Esophagus muscularis mucosa (tissue), 4 donors: Measurements from ENCODE around the gene SARNP. TPM values are rescaled to one million over a fixed set of nuclear protein-coding genes. Genes with fewer than 3 reads are reported as not detected.

ENCODE experiments used
- DNase-seq: peaks from one replicate; pipeline ENCODE4 v3.0.0-alpha.2; 2017; ENCODE audit errors: extremely low spot score
- H3K27ac ChIP-seq, 4 donors: fragments of 200-600 bp; sonication (generic); replicated peaks in 1 of 4; 1 replicate in 3 of 4; 2 replicates in 1 of 4; pipeline ENCODE4 v1.5.1; 2016 to 2019; ENCODE audit warnings: mild to moderate bottlenecking in 1 of 4
- H3K27me3 ChIP-seq, 4 donors: fragments of 200-600 bp; sonication (generic); one replicate each; pipeline versions ENCODE4 v1.5.1 to v1.6.0; 2016 to 2019
- H3K36me3 ChIP-seq, 4 donors: fragments of 200-600 bp; sonication (generic); one replicate each; pipeline ENCODE4 v1.5.1; 2016 to 2019
- H3K4me1 ChIP-seq, 4 donors: fragments of 200-600 bp; sonication (generic); one replicate each; pipeline ENCODE4 v1.5.1; 2016 to 2019
- H3K4me3 ChIP-seq, 4 donors: fragments of 200-600 bp; sonication (generic); 1 replicate in 2 of 4; 2 replicates in 2 of 4; pipeline ENCODE4 v1.5.1; 2016 to 2019; ENCODE audit warnings: mild to moderate bottlenecking in 4 of 4, moderate library complexity in 1 of 4
- H3K9me3 ChIP-seq, 4 donors: fragments of 200-600 bp; sonication (generic); 1 replicate in 3 of 4; 2 replicates in 1 of 4; pipeline ENCODE4 v1.5.1; 2016 to 2019
- CTCF ChIP-seq, 3 experiments: fragments of 200-600 bp in 2 of 3; fragments of 450-650 bp in 1 of 3; sonication (generic) in 2 of 3; IDR thresholded peaks; one replicate each; pipeline ENCODE4 v1.5.1; 2017 to 2019; ENCODE audit warnings: antibody characterized with exemption in 3 of 3, mild to moderate bottlenecking in 2 of 3, moderate library complexity in 1 of 3
- EP300 ChIP-seq: sonication (generic); formaldehyde crosslinking; IDR thresholded peaks from one replicate; pipeline ENCODE4 v1.6.1; 2017; ENCODE audit warnings: antibody characterized with exemption
- POLR2A ChIP-seq: fragments of 450-650 bp; IDR thresholded peaks from one replicate; pipeline ENCODE4 v1.6.1; 2017; ENCODE audit warnings: antibody characterized with exemption, moderate library complexity, mild to moderate bottlenecking, low read depth
- POLR2AphosphoS5 ChIP-seq, 2 donors: sonication (generic); formaldehyde crosslinking; IDR thresholded peaks; one replicate each; pipeline ENCODE4 v1.6.1; 2017; ENCODE audit warnings: antibody characterized with exemption in 2 of 2
- WGBS: methylation state at CpG from one replicate; pipeline ENCODE4 v1.1.5; 2018; 5-methylcytosine and 5-hydroxymethylcytosine counted together
- intact Hi-C: fragments of 100-400 bp; cut with DNase I; formaldehyde crosslinking; loops from one replicate; pipeline ENCODE4 v1.15.1; 2023
- total RNA-seq, 4 donors: library from RNA; depleted of rRNA; stranded (reverse); fragments of >200 nt; gene quantifications; one replicate each; pipeline versions ENCODE4 v1.1.0 to v1.2.1, GENCODE V29; 2016

Gene SARNP
- total RNA-seq, 4 donors from 2014 or later: 57.7 to 78.0 (median 70.1) TPM

- intact Hi-C loops: no loop called here
- no peak for TF ChIP-seq CTCF (IDR thresholded peaks at IDR 0.05)
- TF ChIP-seq EP300: no peak
- TF ChIP-seq POLR2A: no peak
- no peak for TF ChIP-seq POLR2AphosphoS5 (IDR thresholded peaks at IDR 0.05)
Measured at GRCh38 chr12:55809274-55809673, 8.2 kb downstream of the SARNP start.

GRCh38 chr12:55806982-55807381 is 10.5 kb downstream of the SARNP start:
- Histone ChIP-seq H3K36me3 (peaks cover 4 to 43% (median 24%) of the 10 kb centered on the region in 4 donors), H3K9me3 (no peaks in the 10 kb centered on the region), H3K4me1 (peaks cover 6 to 15% (median 12%) of the 10 kb centered on the region in 4 donors), H3K4me3 (no peak overlapping the region), H3K27me3 (no peaks in the 10 kb centered on the region), H3K27ac (no peak overlapping the region)
- intact Hi-C loops: no loop called here
- TF ChIP-seq EP300 (no peak), POLR2A (no peak), POLR2AphosphoS5 (IDR thresholded peaks at IDR 0.05) (no peak), CTCF (IDR thresholded peaks at IDR 0.05) (no peak)
- DNase-seq: no peak
- WGBS: 94% methylated on average over 8 of the region's 8 CpGs

More at GRCh38 chr12:55809274-55809673, 8.2 kb downstream of the SARNP start:
- no peaks in the 10 kb centered on the region for H3K27me3 ChIP-seq
- H3K4me3 ChIP-seq: no peak overlapping the region
- peaks cover 22 to 38% (median 27%) of the 10 kb centered on the region in 4 donors for H3K4me1 ChIP-seq
- WGBS: 80% methylated on average over 5 of the region's 5 CpGs
- H3K9me3 ChIP-seq: no peaks in the 10 kb centered on the region
- DNase-seq: no peak
- peaks cover 4 to 40% (median 19%) of the 10 kb centered on the region in 4 donors for H3K36me3 ChIP-seq
- no peak overlapping the region for H3K27ac ChIP-seq

GRCh38 chr12:55797550-55797949 is 20.0 kb downstream of the SARNP start:
- Histone ChIP-seq H3K36me3 (peaks cover 42 to 96% (median 77%) of the 10 kb centered on the region in 4 donors), H3K9me3 (no peaks in the 10 kb centered on the region), H3K27ac (no peak overlapping the region), H3K4me3 (no peak overlapping the region), H3K4me1 (peaks cover 0 to 9% (median 0%) of the 10 kb centered on the region in 4 donors), H3K27me3 (no peaks in the 10 kb centered on the region)
- DNase-seq: no peak
- intact Hi-C loops: loop anchor here (5.0 kb wide), 1 partner anchor 50 kb away; no protein-coding TSS in a partner anchor
- WGBS: 72% methylated on average over 4 of the region's 4 CpGs
- no peak for TF ChIP-seq POLR2AphosphoS5 (IDR thresholded peaks at IDR 0.05)
- TF ChIP-seq CTCF (IDR thresholded peaks at IDR 0.05): no peak
- no peak for TF ChIP-seq EP300
- TF ChIP-seq POLR2A: no peak

- Histone ChIP-seq H3K36me3 (peaks cover 42 to 97% (median 77%) of the 10 kb centered on the region in 4 donors), H3K4me3 (no peak overlapping the region), H3K27ac (no peak overlapping the region), H3K4me1 (peaks cover 0 to 9% (median 0%) of the 10 kb centered on the region in 4 donors), H3K9me3 (no peaks in the 10 kb centered on the region), H3K27me3 (no peaks in the 10 kb centered on the region)
- intact Hi-C loops: loop anchor here (5.0 kb wide), 1 partner anchor 50 kb away; no protein-coding TSS in a partner anchor
- 50% methylated on average over 5 of the region's 5 CpGs for WGBS
- no peak for DNase-seq
- TF ChIP-seq POLR2A (no peak), CTCF (IDR thresholded peaks at IDR 0.05) (peak in 2 of 3 experiments; percentile 43 to 49), EP300 (no peak), POLR2AphosphoS5 (IDR thresholded peaks at IDR 0.05) (no peak)
Measured at GRCh38 chr12:55797068-55797467, 20.5 kb downstream of the SARNP start.

GRCh38 chr12:55795950-55796349 is 21.6 kb downstream of the SARNP start:
- Histone ChIP-seq H3K27ac (no peak overlapping the region), H3K9me3 (no peaks in the 10 kb centered on the region), H3K4me1 (peaks cover 0 to 9% (median 0%) of the 10 kb centered on the region in 4 donors), H3K4me3 (no peak overlapping the region), H3K27me3 (no peaks in the 10 kb centered on the region), H3K36me3 (peaks cover 42 to 93% (median 71%) of the 10 kb centered on the region in 4 donors)
- TF ChIP-seq CTCF (IDR thresholded peaks at IDR 0.05): no peak
- no peak for TF ChIP-seq POLR2AphosphoS5 (IDR thresholded peaks at IDR 0.05)
- no peak for TF ChIP-seq POLR2A
- TF ChIP-seq EP300: no peak
- no peak for DNase-seq
- intact Hi-C loops: loop anchor here (5.0 kb wide), 1 partner anchor 49 kb away; no protein-coding TSS in a partner anchor
